GM13977 (cell line): Measurements from ENCODE around the gene FOLR2.

Experiments
- DNase-seq: peaks from one replicate; pipeline ENCODE4 v3.0.0; 2012; ENCODE audit warnings: low spot score
- CTCF ChIP-seq: IDR thresholded peaks from 2 replicates; pipeline ENCODE4 v1.5.1; 2012; ENCODE audit warnings: mild to moderate bottlenecking, control low read depth; ENCODE audit not compliant: insufficient read depth; ENCODE audit errors: extremely low read depth, missing control alignments
- in situ Hi-C: fragments of 300-500 bp; cut with MboI; formaldehyde crosslinking; loops from one replicate; pipeline ENCODE4 v1.12.0; 2022; ENCODE audit warnings: low sequenced_read_pairs, low pct_unique_long_range_greater_than_20kb, mixed read lengths, inconsistent platforms; ENCODE audit not compliant: unreplicated experiment

FOLR2 gene

GRCh38 chr11:72228229-72228843 is 11.7 kb downstream of the FOLR2 start:
- no peak for TF ChIP-seq CTCF
- DNase-seq = no peak
- in situ Hi-C loops = no loop called here

- DNase-seq = no peak
- TF ChIP-seq CTCF = no peak
- in situ Hi-C loops = no loop called here
Observed at GRCh38 chr11:72228844-72229231, 12.2 kb downstream of the FOLR2 start.

GRCh38 chr11:72229336-72229924 is 12.8 kb downstream of the FOLR2 start:
- TF ChIP-seq CTCF = no peak
- in situ Hi-C loops = no loop called here
- DNase-seq = no peak

- no peak for TF ChIP-seq CTCF
- in situ Hi-C loops = no loop called here
Observed at GRCh38 chr11:72229925-72230763, 13.6 kb downstream of the FOLR2 start.

GRCh38 chr11:72230764-72231365 is 14.3 kb downstream of the FOLR2 start:
- TF ChIP-seq CTCF = no peak
- in situ Hi-C loops = no loop called here
- DNase-seq = peak; percentile 11

More at GRCh38 chr11:72229925-72230763, 13.6 kb downstream of the FOLR2 start:
- DNase-seq = peak; percentile 16
